Measurements from ENCODE around the gene TNIK.

The TNIK gene

GRCh38 chr3:171227359-171227758 is 232.8 kb downstream of the TNIK start:
- Histone ChIP-seq H3K27ac (ENCODE audit: low read depth, low read length, poor library complexity, severe bottlenecking) (no peak overlapping the region), H2AFZ (ENCODE audit: low read length) (no peak overlapping the region), H3K9ac (ENCODE audit: low read length) (no peak overlapping the region), H3F3A (ENCODE audit: insufficient read depth, low read length) (no peaks in the 10 kb centered on the region), H3K9me3 (ENCODE audit: low read length) (no peaks in the 10 kb centered on the region), H3K36me3 (ENCODE audit: insufficient read depth, low read length) (no peaks in the 10 kb centered on the region), H3K4me2 (ENCODE audit: low read length) (no peak overlapping the region), H3K4me1 (ENCODE audit: insufficient read depth, low read length, severe bottlenecking) (no peaks in the 10 kb centered on the region), H3K79me2 (ENCODE audit: insufficient read depth, low read length) (no peaks in the 10 kb centered on the region), H4K20me1 (ENCODE audit: insufficient read depth, low read length) (no peaks in the 10 kb centered on the region), H3K27me3 (ENCODE audit: insufficient read depth, low read length) (no peaks in the 10 kb centered on the region; the same call in 1 of the 2 replicates), H3K4me3 (ENCODE audit: low read depth, low read length, poor library complexity, severe bottlenecking) (no peak overlapping the region), H3K9me2 (ENCODE audit: low read depth, low read length) (no peaks in the 10 kb centered on the region; the same call in 1 of the 2 replicates)
- TF ChIP-seq CTCF (IDR thresholded peaks at IDR 0.05; ENCODE audit: low read length) (no peak), EZH2 (IDR thresholded peaks at IDR 0.05; ENCODE audit: borderline replicate concordance, low read length) (no peak)

GRCh38 chr3:171226794-171227193 is 233.4 kb downstream of the TNIK start:
- H3K4me3 ChIP-seq (ENCODE audit: low read depth, low read length, poor library complexity, severe bottlenecking) = no peak overlapping the region
- no peaks in the 10 kb centered on the region for H3K9me3 ChIP-seq (ENCODE audit: low read length)
- no peak overlapping the region for H2AFZ ChIP-seq (ENCODE audit: low read length)
- H3K4me1 ChIP-seq (ENCODE audit: insufficient read depth, low read length, severe bottlenecking) = no peaks in the 10 kb centered on the region
- no peaks in the 10 kb centered on the region for H3F3A ChIP-seq (ENCODE audit: insufficient read depth, low read length)
- no peaks in the 10 kb centered on the region; the same call in 1 of the 2 replicates for H3K27me3 ChIP-seq (ENCODE audit: insufficient read depth, low read length)
- no peaks in the 10 kb centered on the region; the same call in 1 of the 2 replicates for H3K9me2 ChIP-seq (ENCODE audit: low read depth, low read length)
- H3K9ac ChIP-seq (ENCODE audit: low read length) = no peak overlapping the region
- H4K20me1 ChIP-seq (ENCODE audit: insufficient read depth, low read length) = no peaks in the 10 kb centered on the region
- H3K4me2 ChIP-seq (ENCODE audit: low read length) = no peak overlapping the region
- H3K27ac ChIP-seq (ENCODE audit: low read depth, low read length, poor library complexity, severe bottlenecking) = no peak overlapping the region
- no peaks in the 10 kb centered on the region for H3K36me3 ChIP-seq (ENCODE audit: insufficient read depth, low read length)
- H3K79me2 ChIP-seq (ENCODE audit: insufficient read depth, low read length) = no peaks in the 10 kb centered on the region
- TF ChIP-seq EZH2 (IDR thresholded peaks at IDR 0.05; ENCODE audit: borderline replicate concordance, low read length) (no peak), CTCF (IDR thresholded peaks at IDR 0.05; ENCODE audit: low read length) (no peak)

GRCh38 chr3:171225708-171226107 is 234.5 kb downstream of the TNIK start:
- H3K79me2 ChIP-seq (ENCODE audit: insufficient read depth, low read length) = no peaks in the 10 kb centered on the region
- no peak for TF ChIP-seq CTCF (IDR thresholded peaks at IDR 0.05; ENCODE audit: low read length)
- no peak for TF ChIP-seq EZH2 (IDR thresholded peaks at IDR 0.05; ENCODE audit: borderline replicate concordance, low read length)
- H3K36me3 ChIP-seq (ENCODE audit: insufficient read depth, low read length) = no peaks in the 10 kb centered on the region
- H3F3A ChIP-seq (ENCODE audit: insufficient read depth, low read length) = no peaks in the 10 kb centered on the region
- H3K4me2 ChIP-seq (ENCODE audit: low read length) = no peak overlapping the region
- H3K27me3 ChIP-seq (ENCODE audit: insufficient read depth, low read length) = no peaks in the 10 kb centered on the region; the same call in 1 of the 2 replicates
- no peaks in the 10 kb centered on the region for H3K9me3 ChIP-seq (ENCODE audit: low read length)
- H3K4me1 ChIP-seq (ENCODE audit: insufficient read depth, low read length, severe bottlenecking) = no peaks in the 10 kb centered on the region
- no peaks in the 10 kb centered on the region for H4K20me1 ChIP-seq (ENCODE audit: insufficient read depth, low read length)
- no peak overlapping the region for H3K4me3 ChIP-seq (ENCODE audit: low read depth, low read length, poor library complexity, severe bottlenecking)
- H3K9ac ChIP-seq (ENCODE audit: low read length) = no peak overlapping the region
- no peaks in the 10 kb centered on the region; the same call in 1 of the 2 replicates for H3K9me2 ChIP-seq (ENCODE audit: low read depth, low read length)
- no peak overlapping the region for H3K27ac ChIP-seq (ENCODE audit: low read depth, low read length, poor library complexity, severe bottlenecking)
- H2AFZ ChIP-seq (ENCODE audit: low read length) = no peak overlapping the region

Data from OCI-LY1 (cell line).